Ascending aorta (tissue), 2 donors: ENCODE results near the gene LEMD2. TPM values are rescaled to one million over a fixed set of nuclear protein-coding genes. Genes with fewer than 3 reads are reported as not detected.

Experiments used
- DNase-seq, 2 donors: peaks; one replicate each; pipeline ENCODE4 v3.0.0-alpha.2; 2019; ENCODE audit warnings: low spot score in 2 of 2
- H3K27ac ChIP-seq, 2 donors: fragments of 200-600 bp; sonication (generic); one replicate each; pipeline ENCODE4 v1.5.1; 2016 to 2017; ENCODE audit warnings: mild to moderate bottlenecking in 1 of 2
- H3K27me3 ChIP-seq: fragments of 200-600 bp; sonication (generic); one replicate; pipeline ENCODE4 v1.5.1; 2017
- H3K36me3 ChIP-seq, 2 donors: fragments of 200-600 bp; sonication (generic); one replicate each; pipeline ENCODE4 v1.5.1; 2016
- H3K4me1 ChIP-seq, 2 donors: fragments of 200-600 bp; sonication (generic); one replicate each; pipeline ENCODE4 v1.5.1; 2016 to 2017; ENCODE audit warnings: mild to moderate bottlenecking in 1 of 2
- H3K4me3 ChIP-seq, 2 donors: fragments of 200-600 bp; sonication (generic); one replicate each; pipeline ENCODE4 v1.5.1; 2016 to 2017; ENCODE audit warnings: mild to moderate bottlenecking in 1 of 2
- H3K9me3 ChIP-seq, 2 donors: fragments of 200-600 bp; sonication (generic); one replicate each; pipeline ENCODE4 v1.5.1; 2016
- CTCF ChIP-seq, 3 experiments: fragments of 200-600 bp in 2 of 3; fragments of 450-650 bp in 1 of 3; sonication (generic) in 2 of 3; IDR thresholded peaks; one replicate each; pipeline ENCODE4 v1.5.1; 2016 to 2019; ENCODE audit warnings: antibody characterized with exemption in 3 of 3, mild to moderate bottlenecking in 1 of 3, moderate library complexity in 1 of 3
- intact Hi-C: fragments of 100-400 bp; cut with DNase I; formaldehyde crosslinking; loops from one replicate; pipeline ENCODE4 v1.15.1; 2023
- total RNA-seq: library from RNA; depleted of rRNA; stranded (reverse); fragments of >200 nt; gene quantifications from one replicate; pipeline ENCODE4 v1.1.0, GENCODE V29; 2016

LEMD2 gene
- total RNA-seq, 1 donor from 2014 or later: 104 TPM

DNA sequence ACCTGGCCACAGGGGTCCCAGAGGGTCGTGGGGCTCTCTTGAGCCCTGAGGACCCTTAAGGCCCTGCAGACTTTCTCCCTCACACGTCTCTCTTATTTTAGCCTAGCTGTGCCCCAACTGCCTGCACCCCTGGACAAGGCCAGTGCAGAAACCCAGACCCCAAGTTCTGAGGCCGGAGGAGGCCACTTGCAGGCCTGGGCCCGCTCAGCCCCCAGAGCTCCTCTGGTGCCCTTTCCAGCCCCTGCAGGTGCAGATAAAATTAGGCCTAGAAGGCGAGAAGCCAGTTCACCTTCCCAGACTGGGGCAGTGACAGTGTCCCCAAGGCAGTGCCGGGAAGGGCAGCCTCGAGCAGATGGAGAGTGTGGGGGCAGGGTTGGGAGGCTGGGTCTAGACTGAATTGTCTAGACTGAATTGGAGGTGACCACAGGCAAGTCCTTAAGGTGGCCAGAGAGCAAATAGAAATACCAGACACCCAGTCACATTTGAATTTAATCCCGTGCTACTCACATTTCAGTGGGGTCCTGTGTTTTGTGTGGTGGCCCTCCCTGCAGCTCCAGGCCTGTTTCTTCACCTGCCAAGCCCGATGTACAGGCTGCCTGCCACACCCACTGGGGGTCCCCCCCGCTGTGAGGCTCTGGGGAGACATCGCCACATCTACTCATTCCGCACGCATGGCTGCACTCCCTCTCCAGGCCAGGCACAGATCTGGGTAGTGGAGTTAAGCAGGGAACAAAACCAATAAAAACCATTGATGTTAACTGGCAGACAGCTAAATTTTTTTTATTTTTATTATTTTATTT is 33.7 kb downstream of the LEMD2 start:
- no peak overlapping the region for H3K27ac ChIP-seq
- H3K4me1 ChIP-seq: no peaks in the 10 kb centered on the region
- intact Hi-C loops: no loop called here
- no peak for TF ChIP-seq CTCF (IDR thresholded peaks at IDR 0.05)
- no peak for DNase-seq
- H3K4me3 ChIP-seq: no peak overlapping the region
- H3K9me3 ChIP-seq: no peaks in the 10 kb centered on the region
- no peaks in the 10 kb centered on the region for H3K27me3 ChIP-seq
- H3K36me3 ChIP-seq: no peaks in the 10 kb centered on the region

GRCh38 chr6:33754222-33754621 is 34.7 kb downstream of the LEMD2 start:
- H3K4me1 ChIP-seq: no peaks in the 10 kb centered on the region
- intact Hi-C loops: no loop called here
- H3K4me3 ChIP-seq: no peak overlapping the region

DNA sequence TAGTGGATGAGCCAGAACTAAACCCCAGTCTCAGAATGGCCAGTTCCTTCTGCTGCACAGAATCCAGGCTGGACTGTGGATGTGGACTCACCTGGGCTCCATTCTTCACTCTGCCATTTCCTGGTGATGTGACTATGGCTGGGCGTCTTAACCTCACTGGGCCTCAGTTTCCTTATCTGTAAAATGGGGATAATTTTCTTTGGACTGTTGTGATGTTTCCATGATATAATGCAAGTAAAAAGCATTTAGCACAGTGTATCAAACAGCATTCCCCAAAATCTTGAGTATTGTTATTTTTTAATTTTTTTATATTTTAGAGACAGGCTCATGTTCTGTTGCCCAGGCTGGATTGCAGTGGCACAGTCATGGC is 36.3 kb downstream of the LEMD2 start:
- Histone ChIP-seq H3K4me1 (no peaks in the 10 kb centered on the region), H3K4me3 (no peak overlapping the region), H3K27me3 (no peaks in the 10 kb centered on the region), H3K36me3 (no peaks in the 10 kb centered on the region), H3K27ac (no peak overlapping the region), H3K9me3 (no peaks in the 10 kb centered on the region)
- no peak for TF ChIP-seq CTCF (IDR thresholded peaks at IDR 0.05)
- DNase-seq: no peak
- intact Hi-C loops: no loop called here

More at GRCh38 chr6:33754222-33754621, 34.7 kb downstream of the LEMD2 start:
- no peaks in the 10 kb centered on the region for H3K36me3 ChIP-seq
- no peak for DNase-seq
- no peaks in the 10 kb centered on the region for H3K27me3 ChIP-seq
- no peak for TF ChIP-seq CTCF (IDR thresholded peaks at IDR 0.05)
- H3K9me3 ChIP-seq: no peaks in the 10 kb centered on the region
- H3K27ac ChIP-seq: no peak overlapping the region

DNA sequence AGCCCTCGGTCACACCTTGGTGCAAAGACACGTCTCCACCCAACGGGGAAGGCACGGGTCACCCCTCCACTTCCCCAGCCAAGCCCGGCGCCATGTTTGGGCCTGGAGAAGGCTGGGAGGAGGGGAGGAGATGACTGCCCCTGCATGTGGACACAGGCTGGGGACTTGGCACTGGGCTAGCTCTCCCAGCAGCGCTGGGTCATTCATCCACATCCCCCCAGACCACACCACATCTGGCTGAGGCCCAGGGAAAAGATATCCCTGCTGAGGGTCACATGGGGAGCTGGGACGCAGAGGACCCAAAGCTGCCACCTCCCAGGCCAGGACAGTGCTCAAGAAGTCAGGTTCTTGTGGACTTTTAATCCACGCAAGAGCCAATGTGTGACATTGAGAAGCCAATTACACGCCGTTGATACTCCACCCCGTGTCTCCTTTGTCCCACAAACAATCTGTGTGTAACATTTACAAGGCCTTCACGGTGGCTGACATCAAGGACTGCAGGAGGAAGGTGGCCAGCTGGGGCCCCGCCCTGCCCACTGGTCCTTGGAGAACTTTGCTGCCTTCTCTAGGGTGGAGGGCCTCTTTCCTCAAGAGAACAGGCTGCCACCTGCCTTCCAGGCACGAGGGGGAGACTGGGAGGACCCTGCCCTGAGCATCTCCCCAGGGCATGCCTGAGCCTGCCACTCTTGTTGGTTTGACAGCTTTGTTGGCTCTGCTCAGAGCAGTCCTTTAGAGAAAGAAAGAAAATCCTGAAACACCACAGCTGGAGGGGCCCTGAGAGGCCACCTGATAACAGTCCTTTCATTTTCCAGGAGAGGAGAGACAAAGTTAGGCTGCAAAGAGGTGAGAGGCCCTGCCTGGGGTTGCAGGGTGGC is 36.9 kb downstream of the LEMD2 start:
- no peaks in the 10 kb centered on the region for H3K4me1 ChIP-seq
- no peak for DNase-seq
- H3K9me3 ChIP-seq: no peaks in the 10 kb centered on the region
- intact Hi-C loops: no loop called here
- no peak for TF ChIP-seq CTCF (IDR thresholded peaks at IDR 0.05)
- no peak overlapping the region for H3K4me3 ChIP-seq
- no peaks in the 10 kb centered on the region for H3K27me3 ChIP-seq
- no peak overlapping the region for H3K27ac ChIP-seq
- no peaks in the 10 kb centered on the region for H3K36me3 ChIP-seq

- Histone ChIP-seq H3K27ac (no peak overlapping the region), H3K9me3 (no peaks in the 10 kb centered on the region), H3K36me3 (no peaks in the 10 kb centered on the region), H3K27me3 (no peaks in the 10 kb centered on the region), H3K4me3 (no peak overlapping the region), H3K4me1 (no peaks in the 10 kb centered on the region)
- TF ChIP-seq CTCF (IDR thresholded peaks at IDR 0.05): no peak
- intact Hi-C loops: no loop called here
- DNase-seq: no peak
These were observed 38.5 kb downstream of the LEMD2 start for GRCh38 chr6:33750244-33750991.
